ENCODE measurements around the gene ADARB1.

The ADARB1 gene

DNA sequence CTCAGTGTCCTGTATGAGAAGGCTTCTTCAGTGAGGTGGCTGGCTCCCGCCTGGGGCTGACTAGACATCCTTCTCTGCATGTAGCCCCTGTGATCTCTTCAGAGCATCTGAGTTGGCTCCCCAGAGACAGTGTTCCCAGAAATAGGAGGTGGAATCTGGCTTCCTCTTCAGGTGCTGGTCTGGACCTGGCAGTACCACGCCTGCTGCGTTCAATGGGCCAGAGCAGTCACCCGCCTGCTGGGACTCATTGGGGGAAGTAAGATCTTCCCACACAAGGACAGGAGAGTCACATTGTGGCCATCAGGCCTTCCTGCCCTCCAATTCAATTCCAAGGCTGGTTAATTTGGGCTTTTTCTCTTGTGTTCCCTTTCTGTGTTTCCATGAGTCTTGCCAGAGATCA, 51.0 kb downstream of the ADARB1 start:
- TF ChIP-seq, protein P1, sequence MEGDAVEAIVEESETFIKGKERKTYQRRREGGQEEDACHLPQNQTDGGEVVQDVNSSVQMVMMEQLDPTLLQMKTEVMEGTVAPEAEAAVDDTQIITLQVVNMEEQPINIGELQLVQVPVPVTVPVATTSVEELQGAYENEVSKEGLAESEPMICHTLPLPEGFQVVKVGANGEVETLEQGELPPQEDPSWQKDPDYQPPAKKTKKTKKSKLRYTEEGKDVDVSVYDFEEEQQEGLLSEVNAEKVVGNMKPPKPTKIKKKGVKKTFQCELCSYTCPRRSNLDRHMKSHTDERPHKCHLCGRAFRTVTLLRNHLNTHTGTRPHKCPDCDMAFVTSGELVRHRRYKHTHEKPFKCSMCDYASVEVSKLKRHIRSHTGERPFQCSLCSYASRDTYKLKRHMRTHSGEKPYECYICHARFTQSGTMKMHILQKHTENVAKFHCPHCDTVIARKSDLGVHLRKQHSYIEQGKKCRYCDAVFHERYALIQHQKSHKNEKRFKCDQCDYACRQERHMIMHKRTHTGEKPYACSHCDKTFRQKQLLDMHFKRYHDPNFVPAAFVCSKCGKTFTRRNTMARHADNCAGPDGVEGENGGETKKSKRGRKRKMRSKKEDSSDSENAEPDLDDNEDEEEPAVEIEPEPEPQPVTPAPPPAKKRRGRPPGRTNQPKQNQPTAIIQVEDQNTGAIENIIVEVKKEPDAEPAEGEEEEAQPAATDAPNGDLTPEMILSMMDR (IDR thresholded peaks at IDR 0.05; ENCODE audit: low read length, missing control alignments), result no peak
- no peak overlapping the region for H3K4me3 ChIP-seq (replicated peaks; ENCODE audit: low read depth, low read length)
- no peak for DNase-seq (ENCODE audit: low read depth)

- no peak overlapping the region for H3K4me3 ChIP-seq (replicated peaks; ENCODE audit: low read depth, low read length)
- TF ChIP-seq, protein P1 (IDR thresholded peaks at IDR 0.05; ENCODE audit: low read length, missing control alignments), result no peak
- DNase-seq (ENCODE audit: low read depth), result no peak
Measured at GRCh38 chr21:45126204-45126626, 51.8 kb downstream of the ADARB1 start.

- TF ChIP-seq, protein P1 (IDR thresholded peaks at IDR 0.05; ENCODE audit: low read length, missing control alignments), result no peak
- DNase-seq (ENCODE audit: low read depth), result no peak
- H3K4me3 ChIP-seq (replicated peaks; ENCODE audit: low read depth, low read length), result no peak overlapping the region
Measured at GRCh38 chr21:45126983-45127382, 52.6 kb downstream of the ADARB1 start.

- no peak overlapping the region for H3K4me3 ChIP-seq (replicated peaks; ENCODE audit: low read depth, low read length)
- TF ChIP-seq, protein P1 (IDR thresholded peaks at IDR 0.05; ENCODE audit: low read length, missing control alignments), result no peak
- no peak for DNase-seq (ENCODE audit: low read depth)
Measured at GRCh38 chr21:45127937-45128336, 53.6 kb downstream of the ADARB1 start.

DNA sequence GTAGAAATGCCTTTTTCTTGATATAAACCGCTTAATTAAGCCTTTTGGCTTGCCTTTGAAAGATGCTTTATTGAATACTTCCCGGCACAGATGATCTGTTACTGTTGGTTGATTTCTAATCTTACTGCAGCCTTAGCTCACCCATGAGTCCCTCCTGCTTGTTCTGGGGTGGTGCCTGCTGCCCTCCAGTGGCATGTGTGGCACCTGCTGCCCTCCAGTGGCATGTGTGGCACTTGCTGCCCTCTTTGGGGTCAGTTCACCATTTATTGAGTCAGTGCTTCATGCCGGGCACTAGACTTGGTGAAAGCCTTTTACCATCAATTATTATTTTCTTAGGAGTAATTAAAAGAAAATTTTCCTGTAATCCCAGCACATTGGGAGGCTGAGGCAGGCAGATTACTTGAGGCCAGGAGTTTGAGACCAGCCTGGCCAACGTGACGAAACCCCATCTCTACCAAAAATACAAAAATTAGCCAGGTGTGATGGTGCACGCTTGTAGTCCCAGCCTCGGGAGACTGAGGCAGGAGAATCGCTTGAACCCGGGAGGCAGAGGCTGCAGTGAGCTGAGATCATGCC, 54.3 kb downstream of the ADARB1 start:
- H3K4me3 ChIP-seq (replicated peaks; ENCODE audit: low read depth, low read length), result no peak overlapping the region
- TF ChIP-seq, protein P1 (IDR thresholded peaks at IDR 0.05; ENCODE audit: low read length, missing control alignments), result peak; percentile 81
- DNase-seq (ENCODE audit: low read depth), result peak; percentile 79

- DNase-seq (ENCODE audit: low read depth), result no peak
- H3K4me3 ChIP-seq (replicated peaks; ENCODE audit: low read depth, low read length), result no peak overlapping the region
- TF ChIP-seq, protein P1 (IDR thresholded peaks at IDR 0.05; ENCODE audit: low read length, missing control alignments), result no peak
Measured at GRCh38 chr21:45129189-45129923, 55.0 kb downstream of the ADARB1 start.
